ENCODE data around the gene SCN5A. TPM values are rescaled to one million over a fixed set of nuclear protein-coding genes. Genes with fewer than 3 reads are reported as not detected.

SCN5A gene
- total RNA-seq, 1 donor from 2014 or later = 1.4 TPM

DNA sequence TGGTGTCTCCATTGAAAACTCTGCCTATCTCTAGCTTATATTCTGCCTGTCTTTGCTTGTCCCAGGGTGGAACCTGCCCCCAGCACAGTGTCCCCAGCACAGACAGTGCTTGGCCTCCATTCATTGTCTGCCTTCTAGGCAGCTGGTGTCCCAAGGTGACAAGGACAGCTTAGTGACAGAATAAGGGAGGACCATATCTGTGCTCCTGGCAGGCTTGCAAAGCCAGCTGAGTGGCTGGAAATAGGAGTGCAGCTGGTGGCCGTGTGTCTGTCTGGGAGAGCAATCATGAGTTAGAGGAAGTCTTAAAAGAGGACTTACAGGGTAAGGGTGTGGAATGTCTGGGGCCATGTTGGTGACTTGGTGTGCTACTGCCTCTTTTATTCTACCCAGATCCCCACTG lies 33.4 kb downstream of the SCN5A start:
- DNase-seq (ENCODE audit: low spot score) = no peak
- Mint-ChIP-seq H3K27me3 (ENCODE audit: unreplicated experiment) (peaks cover 5% of the 10 kb centered on the region), H3K36me3 (ENCODE audit: low read depth, unreplicated experiment) (peaks cover 4% of the 10 kb centered on the region), H3K4me1 (ENCODE audit: unreplicated experiment) (peaks cover 5% of the 10 kb centered on the region), H3K27ac (ENCODE audit: unreplicated experiment) (no peak overlapping the region), H3K4me3 (ENCODE audit: unreplicated experiment) (no peak overlapping the region), H3K9me3 (ENCODE audit: unreplicated experiment) (no peaks in the 10 kb centered on the region)
- TF ChIP-seq, protein P1, sequence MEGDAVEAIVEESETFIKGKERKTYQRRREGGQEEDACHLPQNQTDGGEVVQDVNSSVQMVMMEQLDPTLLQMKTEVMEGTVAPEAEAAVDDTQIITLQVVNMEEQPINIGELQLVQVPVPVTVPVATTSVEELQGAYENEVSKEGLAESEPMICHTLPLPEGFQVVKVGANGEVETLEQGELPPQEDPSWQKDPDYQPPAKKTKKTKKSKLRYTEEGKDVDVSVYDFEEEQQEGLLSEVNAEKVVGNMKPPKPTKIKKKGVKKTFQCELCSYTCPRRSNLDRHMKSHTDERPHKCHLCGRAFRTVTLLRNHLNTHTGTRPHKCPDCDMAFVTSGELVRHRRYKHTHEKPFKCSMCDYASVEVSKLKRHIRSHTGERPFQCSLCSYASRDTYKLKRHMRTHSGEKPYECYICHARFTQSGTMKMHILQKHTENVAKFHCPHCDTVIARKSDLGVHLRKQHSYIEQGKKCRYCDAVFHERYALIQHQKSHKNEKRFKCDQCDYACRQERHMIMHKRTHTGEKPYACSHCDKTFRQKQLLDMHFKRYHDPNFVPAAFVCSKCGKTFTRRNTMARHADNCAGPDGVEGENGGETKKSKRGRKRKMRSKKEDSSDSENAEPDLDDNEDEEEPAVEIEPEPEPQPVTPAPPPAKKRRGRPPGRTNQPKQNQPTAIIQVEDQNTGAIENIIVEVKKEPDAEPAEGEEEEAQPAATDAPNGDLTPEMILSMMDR (IDR thresholded peaks at IDR 0.05; ENCODE audit: unreplicated experiment) = no peak

- Mint-ChIP-seq H3K9me3 (ENCODE audit: unreplicated experiment) (no peaks in the 10 kb centered on the region), H3K27me3 (ENCODE audit: unreplicated experiment) (peaks cover 5% of the 10 kb centered on the region), H3K36me3 (ENCODE audit: low read depth, unreplicated experiment) (peaks cover 4% of the 10 kb centered on the region), H3K4me1 (ENCODE audit: unreplicated experiment) (peaks cover 5% of the 10 kb centered on the region), H3K27ac (ENCODE audit: unreplicated experiment) (no peak overlapping the region), H3K4me3 (ENCODE audit: unreplicated experiment) (no peak overlapping the region)
- no peak for DNase-seq (ENCODE audit: low spot score)
- TF ChIP-seq, protein P1 (IDR thresholded peaks at IDR 0.05; ENCODE audit: unreplicated experiment) = no peak
These were observed 34.7 kb downstream of the SCN5A start for GRCh38 chr3:38614651-38615352.

- Mint-ChIP-seq H3K9me3 (ENCODE audit: unreplicated experiment) (no peaks in the 10 kb centered on the region), H3K27me3 (ENCODE audit: unreplicated experiment) (peaks cover 6% of the 10 kb centered on the region), H3K36me3 (ENCODE audit: low read depth, unreplicated experiment) (peaks cover 4% of the 10 kb centered on the region), H3K4me3 (ENCODE audit: unreplicated experiment) (no peak overlapping the region), H3K27ac (ENCODE audit: unreplicated experiment) (no peak overlapping the region), H3K4me1 (ENCODE audit: unreplicated experiment) (peaks cover 5% of the 10 kb centered on the region)
- TF ChIP-seq, protein P1 (IDR thresholded peaks at IDR 0.05; ENCODE audit: unreplicated experiment) = no peak
- DNase-seq (ENCODE audit: low spot score) = no peak
These were observed 35.4 kb downstream of the SCN5A start for GRCh38 chr3:38614091-38614490.

DNA sequence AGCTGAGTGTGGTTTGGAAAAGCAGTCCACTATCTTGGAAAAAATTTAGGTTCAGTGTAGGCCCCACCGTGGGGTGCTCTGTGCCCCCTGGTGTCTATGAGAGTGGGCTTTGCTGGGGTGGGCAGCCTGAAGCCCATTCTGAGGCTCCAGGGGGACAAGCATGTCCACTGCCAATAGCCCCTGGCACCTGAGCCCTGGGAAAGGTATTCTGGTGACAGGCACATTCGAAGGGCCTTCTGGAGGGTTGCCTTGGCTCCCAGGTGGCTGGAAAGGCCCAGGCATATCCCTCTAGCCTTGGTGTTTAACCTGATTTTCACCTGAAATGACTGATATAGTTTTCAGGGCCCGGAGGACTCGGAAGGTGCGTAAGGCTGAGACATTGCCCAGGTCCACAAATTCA lies 36.1 kb downstream of the SCN5A start:
- TF ChIP-seq, protein P1 (IDR thresholded peaks at IDR 0.05; ENCODE audit: unreplicated experiment) = no peak
- H3K4me3 Mint-ChIP-seq (ENCODE audit: unreplicated experiment) = no peak overlapping the region
- H3K27me3 Mint-ChIP-seq (ENCODE audit: unreplicated experiment) = peaks cover 6% of the 10 kb centered on the region
- H3K9me3 Mint-ChIP-seq (ENCODE audit: unreplicated experiment) = no peaks in the 10 kb centered on the region
- peaks cover 5% of the 10 kb centered on the region for H3K4me1 Mint-ChIP-seq (ENCODE audit: unreplicated experiment)
- H3K36me3 Mint-ChIP-seq (ENCODE audit: low read depth, unreplicated experiment) = peaks cover 4% of the 10 kb centered on the region
- DNase-seq (ENCODE audit: low spot score) = no peak
- no peak overlapping the region for H3K27ac Mint-ChIP-seq (ENCODE audit: unreplicated experiment)

GRCh38 chr3:38611866-38612265 lies 37.6 kb downstream of the SCN5A start:
- DNase-seq (ENCODE audit: low spot score) = no peak
- H3K4me3 Mint-ChIP-seq (ENCODE audit: unreplicated experiment) = no peak overlapping the region

More at GRCh38 chr3:38611866-38612265, 37.6 kb downstream of the SCN5A start:
- no peaks in the 10 kb centered on the region for H3K4me1 Mint-ChIP-seq (ENCODE audit: unreplicated experiment)
- H3K27ac Mint-ChIP-seq (ENCODE audit: unreplicated experiment) = no peak overlapping the region
- peaks cover 4% of the 10 kb centered on the region for H3K27me3 Mint-ChIP-seq (ENCODE audit: unreplicated experiment)
- no peaks in the 10 kb centered on the region for H3K9me3 Mint-ChIP-seq (ENCODE audit: unreplicated experiment)
- no peaks in the 10 kb centered on the region for H3K36me3 Mint-ChIP-seq (ENCODE audit: low read depth, unreplicated experiment)
- TF ChIP-seq, protein P1 (IDR thresholded peaks at IDR 0.05; ENCODE audit: unreplicated experiment) = no peak

Measured in endothelial cell (in vitro differentiated cells).